Kidney tubule cell (primary cell): Measurements from ENCODE around the gene DLG5.

ENCODE experiments used
- DNase-seq: peaks from one replicate; pipeline ENCODE4 v3.0.0-alpha.2; 2018; ENCODE audit warnings: low spot score

Gene DLG5

GRCh38 chr10:77818378-77818777, 108.2 kb downstream of the DLG5 start:
- DNase-seq, result no peak

- no peak for DNase-seq
Measured at GRCh38 chr10:77817541-77817940, 109.0 kb downstream of the DLG5 start.

GRCh38 chr10:77816311-77816710, 110.2 kb downstream of the DLG5 start:
- no peak for DNase-seq

- DNase-seq, result no peak
Measured at GRCh38 chr10:77812741-77813140, 113.8 kb downstream of the DLG5 start.

- DNase-seq, result no peak
Measured at GRCh38 chr10:77811831-77812430, 114.6 kb downstream of the DLG5 start.

- peak; percentile 44 for DNase-seq
Measured at GRCh38 chr10:77810446-77811335, 115.9 kb downstream of the DLG5 start.

- no peak for DNase-seq
Measured at GRCh38 chr10:77809336-77809735, 117.2 kb downstream of the DLG5 start.

GRCh38 chr10:77807706-77808105, 118.8 kb downstream of the DLG5 start:
- DNase-seq, result no peak

- no peak for DNase-seq
Measured at GRCh38 chr10:77806511-77807157, 119.9 kb downstream of the DLG5 start.

- no peak for DNase-seq
Measured at GRCh38 chr10:77805676-77806075, 120.9 kb downstream of the DLG5 start.

GRCh38 chr10:77804371-77804770, 122.2 kb downstream of the DLG5 start:
- no peak for DNase-seq

GRCh38 chr10:77801474-77802161, 124.9 kb downstream of the DLG5 start:
- peak; percentile 50 for DNase-seq

- no peak for DNase-seq
Measured at GRCh38 chr10:77800738-77801266, 125.8 kb downstream of the DLG5 start.

- no peak for DNase-seq
Measured at GRCh38 chr10:77800320-77800719, 126.2 kb downstream of the DLG5 start.

- DNase-seq, result no peak
Measured at GRCh38 chr10:77799352-77799751, 127.2 kb downstream of the DLG5 start.

GRCh38 chr10:77798940-77799339, 127.6 kb downstream of the DLG5 start:
- no peak for DNase-seq

- no peak for DNase-seq
Measured at GRCh38 chr10:77796311-77796915, 130.1 kb downstream of the DLG5 start.

- DNase-seq, result no peak
Measured at GRCh38 chr10:77795426-77796055, 131.0 kb downstream of the DLG5 start.

- no peak for DNase-seq
Measured at GRCh38 chr10:77794256-77795142, 132.1 kb downstream of the DLG5 start.

GRCh38 chr10:77793831-77794230, 132.7 kb downstream of the DLG5 start:
- no peak for DNase-seq
